GM19467 (cell line): ENCODE results near the gene RALB.
"Not testable (repeated sequence)": the region's sequence is repeated elsewhere in the genome, so short reads cannot be mapped to it uniquely, and the experiment has no call there.

Experiments
- ATAC-seq: cut with Tn5 transposase; IDR thresholded peaks from one replicate; pipeline ENCODE4 v1.9.1; 2021; ENCODE audit warnings: mild to moderate bottlenecking, moderate library complexity; ENCODE audit not compliant: unreplicated experiment

Gene RALB

GRCh38 chr2:120313695-120314615 lies 61.3 kb downstream of the RALB start:
- ATAC-seq: no peak

- ATAC-seq: no peak
Measured at GRCh38 chr2:120314690-120315366, 62.2 kb downstream of the RALB start.

GRCh38 chr2:120315367-120316033 lies 62.8 kb downstream of the RALB start:
- no peak for ATAC-seq

GRCh38 chr2:120316071-120316470 lies 63.4 kb downstream of the RALB start:
- ATAC-seq: no peak

- no peak for ATAC-seq
Measured at GRCh38 chr2:120316528-120317179, 64.0 kb downstream of the RALB start.

- ATAC-seq: no peak
Measured at GRCh38 chr2:120317180-120317533, 64.5 kb downstream of the RALB start.

- ATAC-seq: no peak
Measured at GRCh38 chr2:120317916-120318315, 65.3 kb downstream of the RALB start.

GRCh38 chr2:120318626-120319025 lies 66.0 kb downstream of the RALB start:
- no peak for ATAC-seq

GRCh38 chr2:120319123-120319522 lies 66.5 kb downstream of the RALB start:
- no peak for ATAC-seq

- no peak for ATAC-seq
Measured at GRCh38 chr2:120319686-120320317, 67.2 kb downstream of the RALB start.

- no peak for ATAC-seq
Measured at GRCh38 chr2:120320318-120320851, 67.7 kb downstream of the RALB start.

GRCh38 chr2:120320887-120321556 lies 68.4 kb downstream of the RALB start:
- ATAC-seq: not testable (repeated sequence)

GRCh38 chr2:120321721-120322284 lies 69.2 kb downstream of the RALB start:
- no peak for ATAC-seq

GRCh38 chr2:120322329-120322728 lies 69.7 kb downstream of the RALB start:
- no peak for ATAC-seq

GRCh38 chr2:120323214-120323613 lies 70.6 kb downstream of the RALB start:
- ATAC-seq: no peak

- no peak for ATAC-seq
Measured at GRCh38 chr2:120323807-120324399, 71.3 kb downstream of the RALB start.

- no peak for ATAC-seq
Measured at GRCh38 chr2:120324933-120325332, 72.3 kb downstream of the RALB start.

- ATAC-seq: no peak
Measured at GRCh38 chr2:120326066-120326465, 73.4 kb downstream of the RALB start.
